Measurements from ENCODE around the gene DCLK1.

DNA sequence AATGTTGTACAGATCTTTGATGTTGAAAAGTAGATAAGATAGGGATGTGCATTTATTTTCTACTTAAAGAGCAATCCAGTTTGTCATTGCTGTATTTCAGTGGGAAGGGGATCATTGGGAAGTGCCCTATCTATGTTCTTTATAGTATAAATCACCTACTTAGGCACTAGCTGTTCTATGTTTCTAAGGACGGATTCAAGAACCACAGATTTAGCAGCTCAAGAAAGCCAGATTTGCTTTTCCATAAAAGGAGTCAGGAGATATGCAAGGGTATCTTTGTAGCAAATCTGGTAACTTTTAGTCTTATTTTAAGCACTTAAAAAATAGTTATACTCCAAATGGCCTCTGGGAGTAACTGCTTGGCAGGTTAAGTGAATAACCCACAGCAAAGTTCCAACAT, 23.7 kb downstream of the DCLK1 start:
- TF ChIP-seq, protein P1, sequence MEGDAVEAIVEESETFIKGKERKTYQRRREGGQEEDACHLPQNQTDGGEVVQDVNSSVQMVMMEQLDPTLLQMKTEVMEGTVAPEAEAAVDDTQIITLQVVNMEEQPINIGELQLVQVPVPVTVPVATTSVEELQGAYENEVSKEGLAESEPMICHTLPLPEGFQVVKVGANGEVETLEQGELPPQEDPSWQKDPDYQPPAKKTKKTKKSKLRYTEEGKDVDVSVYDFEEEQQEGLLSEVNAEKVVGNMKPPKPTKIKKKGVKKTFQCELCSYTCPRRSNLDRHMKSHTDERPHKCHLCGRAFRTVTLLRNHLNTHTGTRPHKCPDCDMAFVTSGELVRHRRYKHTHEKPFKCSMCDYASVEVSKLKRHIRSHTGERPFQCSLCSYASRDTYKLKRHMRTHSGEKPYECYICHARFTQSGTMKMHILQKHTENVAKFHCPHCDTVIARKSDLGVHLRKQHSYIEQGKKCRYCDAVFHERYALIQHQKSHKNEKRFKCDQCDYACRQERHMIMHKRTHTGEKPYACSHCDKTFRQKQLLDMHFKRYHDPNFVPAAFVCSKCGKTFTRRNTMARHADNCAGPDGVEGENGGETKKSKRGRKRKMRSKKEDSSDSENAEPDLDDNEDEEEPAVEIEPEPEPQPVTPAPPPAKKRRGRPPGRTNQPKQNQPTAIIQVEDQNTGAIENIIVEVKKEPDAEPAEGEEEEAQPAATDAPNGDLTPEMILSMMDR (IDR thresholded peaks at IDR 0.05): no peak
- no peak for TF ChIP-seq POLR2A (IDR thresholded peaks at IDR 0.05)

All from right lobe of liver (tissue), 4 donors.